ENCODE data around the gene RYR2.
"Not testable (repeated sequence)": the region's sequence is repeated elsewhere in the genome, so short reads cannot be mapped to it uniquely, and the experiment has no call there.

RYR2 gene

GRCh38 chr1:237239248-237239647 lies 197.3 kb downstream of the RYR2 start:
- in situ Hi-C loops (cut with MboI; ENCODE audit: low sequenced_read_pairs), result no loop called here

GRCh38 chr1:237241038-237241437 lies 199.1 kb downstream of the RYR2 start:
- in situ Hi-C loops (cut with MboI; ENCODE audit: low sequenced_read_pairs), result no loop called here

- in situ Hi-C loops (cut with MboI; ENCODE audit: low sequenced_read_pairs), result no loop called here
Measured at GRCh38 chr1:237244778-237245177, 202.8 kb downstream of the RYR2 start.

- in situ Hi-C loops (cut with MboI; ENCODE audit: low sequenced_read_pairs), result no loop called here
Measured at GRCh38 chr1:237247442-237247841, 205.5 kb downstream of the RYR2 start.

- in situ Hi-C loops (cut with MboI; ENCODE audit: low sequenced_read_pairs), result no loop called here
Measured at GRCh38 chr1:237249120-237249519, 207.1 kb downstream of the RYR2 start.

- in situ Hi-C loops (cut with MboI; ENCODE audit: low sequenced_read_pairs), result no loop called here
Measured at GRCh38 chr1:237250055-237250454, 208.1 kb downstream of the RYR2 start.

- in situ Hi-C loops (cut with MboI; ENCODE audit: low sequenced_read_pairs), result no loop called here
Measured at GRCh38 chr1:237255071-237255470, 213.1 kb downstream of the RYR2 start.

- in situ Hi-C loops (cut with MboI; ENCODE audit: low sequenced_read_pairs), result no loop called here
Measured at GRCh38 chr1:237258871-237259270, 216.9 kb downstream of the RYR2 start.

- in situ Hi-C loops (cut with MboI; ENCODE audit: low sequenced_read_pairs), result no loop called here
Measured at GRCh38 chr1:237261198-237261597, 219.2 kb downstream of the RYR2 start.

- in situ Hi-C loops (cut with MboI; ENCODE audit: low sequenced_read_pairs), result no loop called here
Measured at GRCh38 chr1:237267743-237268142, 225.8 kb downstream of the RYR2 start.

GRCh38 chr1:237269938-237270337 lies 228.0 kb downstream of the RYR2 start:
- in situ Hi-C loops (cut with MboI; ENCODE audit: low sequenced_read_pairs), result no loop called here

- in situ Hi-C loops (cut with MboI; ENCODE audit: low sequenced_read_pairs), result no loop called here
Measured at GRCh38 chr1:237270353-237270752, 228.4 kb downstream of the RYR2 start.

GRCh38 chr1:237277994-237278393 lies 236.0 kb downstream of the RYR2 start:
- in situ Hi-C loops (cut with MboI; ENCODE audit: low sequenced_read_pairs), result not testable (repeated sequence)

- in situ Hi-C loops (cut with MboI; ENCODE audit: low sequenced_read_pairs), result no loop called here
Measured at GRCh38 chr1:237279629-237280028, 237.6 kb downstream of the RYR2 start.

- in situ Hi-C loops (cut with MboI; ENCODE audit: low sequenced_read_pairs), result no loop called here
Measured at GRCh38 chr1:237281481-237281880, 239.5 kb downstream of the RYR2 start.

- in situ Hi-C loops (cut with MboI; ENCODE audit: low sequenced_read_pairs), result no loop called here
Measured at GRCh38 chr1:237282208-237282783, 240.3 kb downstream of the RYR2 start.

- in situ Hi-C loops (cut with MboI; ENCODE audit: low sequenced_read_pairs), result no loop called here
Measured at GRCh38 chr1:237287876-237288521, 246.0 kb downstream of the RYR2 start.

- in situ Hi-C loops (cut with MboI; ENCODE audit: low sequenced_read_pairs), result no loop called here
Measured at GRCh38 chr1:237293804-237294203, 251.8 kb downstream of the RYR2 start.

- in situ Hi-C loops (cut with MboI; ENCODE audit: low sequenced_read_pairs), result no loop called here
Measured at GRCh38 chr1:237296861-237297260, 254.9 kb downstream of the RYR2 start.

- in situ Hi-C loops (cut with MboI; ENCODE audit: low sequenced_read_pairs), result no loop called here
Measured at GRCh38 chr1:237300642-237301041, 258.7 kb downstream of the RYR2 start.

GRCh38 chr1:237303929-237304328 lies 261.9 kb downstream of the RYR2 start:
- in situ Hi-C loops (cut with MboI; ENCODE audit: low sequenced_read_pairs), result no loop called here

GRCh38 chr1:237306726-237307125 lies 264.7 kb downstream of the RYR2 start:
- in situ Hi-C loops (cut with MboI; ENCODE audit: low sequenced_read_pairs), result no loop called here

- in situ Hi-C loops (cut with MboI; ENCODE audit: low sequenced_read_pairs), result no loop called here
Measured at GRCh38 chr1:237309595-237310118, 267.7 kb downstream of the RYR2 start.

Measured in hTERT RPE-1 (cell line).